HG03575 (cell line): ENCODE measurements around the gene STRA6.

ENCODE experiments used
- ATAC-seq: cut with Tn5 transposase; IDR thresholded peaks from one replicate; pipeline ENCODE4 v1.9.1; 2021; ENCODE audit not compliant: unreplicated experiment, insufficient number of reproducible peaks, low FRiP score; ENCODE audit errors: extremely low read depth

Gene STRA6

DNA sequence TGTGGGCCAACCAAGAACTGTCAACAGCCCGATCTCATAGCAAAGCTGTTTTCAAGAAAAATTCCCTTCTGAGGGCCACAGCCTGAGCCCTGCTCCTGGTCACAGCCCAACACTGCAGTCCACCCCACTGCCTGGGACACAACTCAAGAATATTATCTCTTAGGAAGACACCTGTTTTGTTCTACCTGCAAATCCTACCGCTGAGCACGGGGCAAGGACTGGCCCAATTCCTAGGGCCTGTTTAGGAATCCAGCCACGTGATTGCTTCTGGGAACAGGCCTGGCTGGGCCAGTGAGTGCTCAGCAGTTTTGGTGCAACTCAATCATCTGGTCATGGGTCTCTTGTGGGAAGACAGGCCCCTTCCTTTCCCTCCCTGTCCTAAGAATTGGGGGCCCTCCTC, 63.9 kb downstream of the STRA6 start:
- no peak for ATAC-seq

DNA sequence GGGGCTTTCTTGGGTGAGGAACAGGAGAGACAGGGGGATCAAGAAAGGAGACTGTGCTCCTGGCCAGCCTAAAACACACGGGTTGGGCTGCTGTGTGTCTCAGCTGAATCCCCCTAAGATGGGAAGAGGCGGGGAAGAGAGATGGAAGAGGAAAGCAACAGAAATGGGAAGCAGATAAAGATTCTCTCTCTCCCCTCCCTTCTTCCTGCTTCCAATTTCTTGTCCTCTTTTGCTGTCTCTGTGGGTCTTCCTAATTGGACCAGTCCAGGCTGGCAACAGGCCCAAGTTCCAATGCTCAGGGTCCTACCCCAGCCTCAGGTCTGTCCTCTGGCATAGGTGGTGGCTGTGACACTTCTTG, 65.1 kb downstream of the STRA6 start:
- ATAC-seq, result no peak

DNA sequence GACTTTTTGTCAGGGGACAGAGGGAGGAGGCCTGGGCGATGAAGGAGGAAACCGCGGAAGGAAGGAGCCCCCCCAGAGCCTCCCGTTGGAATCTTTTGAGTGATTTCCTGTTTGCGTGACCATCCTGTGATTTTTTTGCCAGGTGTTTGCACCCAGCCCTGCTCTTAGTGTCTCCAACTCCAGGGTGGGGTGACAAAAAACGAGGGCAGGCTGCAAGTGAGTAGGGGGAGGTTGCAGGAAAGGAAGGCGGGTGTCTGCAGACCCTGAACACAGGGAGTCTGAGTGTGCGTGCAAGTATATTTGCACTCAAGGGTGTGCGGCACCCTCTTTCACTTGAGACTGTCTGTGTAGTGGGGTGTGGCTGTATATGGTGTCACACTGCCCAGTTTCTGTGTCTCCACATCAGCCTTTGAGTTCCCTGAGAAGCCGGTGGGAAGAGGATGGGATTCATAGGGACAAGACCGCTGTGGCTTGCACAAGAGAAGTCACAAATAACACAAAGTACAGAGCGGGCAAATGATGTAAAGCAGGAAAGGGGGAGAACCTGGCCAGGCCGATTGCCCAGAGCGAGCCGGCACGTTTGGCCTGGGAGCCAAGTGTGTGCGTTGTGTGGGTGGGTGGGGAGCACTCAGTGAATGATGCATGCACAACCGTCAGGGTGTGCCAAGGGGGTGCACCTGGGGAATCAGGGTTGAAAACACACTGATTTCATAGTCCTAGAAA, 65.6 kb downstream of the STRA6 start:
- no peak for ATAC-seq

DNA sequence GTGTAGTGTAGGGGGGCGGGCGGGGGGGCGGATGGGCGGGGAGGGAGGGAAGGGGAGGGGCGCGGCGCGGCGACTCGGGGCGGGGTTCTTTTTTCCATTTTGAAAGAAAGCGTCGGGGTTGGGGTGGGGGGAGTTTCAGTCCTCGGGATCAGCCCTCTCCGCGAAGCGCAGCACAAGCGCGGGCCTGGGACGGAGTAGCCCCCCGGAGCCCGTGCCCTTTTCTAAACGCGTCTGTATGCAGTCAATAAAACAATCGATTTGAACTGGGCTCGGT, 66.1 kb downstream of the STRA6 start:
- ATAC-seq, result no peak

DNA sequence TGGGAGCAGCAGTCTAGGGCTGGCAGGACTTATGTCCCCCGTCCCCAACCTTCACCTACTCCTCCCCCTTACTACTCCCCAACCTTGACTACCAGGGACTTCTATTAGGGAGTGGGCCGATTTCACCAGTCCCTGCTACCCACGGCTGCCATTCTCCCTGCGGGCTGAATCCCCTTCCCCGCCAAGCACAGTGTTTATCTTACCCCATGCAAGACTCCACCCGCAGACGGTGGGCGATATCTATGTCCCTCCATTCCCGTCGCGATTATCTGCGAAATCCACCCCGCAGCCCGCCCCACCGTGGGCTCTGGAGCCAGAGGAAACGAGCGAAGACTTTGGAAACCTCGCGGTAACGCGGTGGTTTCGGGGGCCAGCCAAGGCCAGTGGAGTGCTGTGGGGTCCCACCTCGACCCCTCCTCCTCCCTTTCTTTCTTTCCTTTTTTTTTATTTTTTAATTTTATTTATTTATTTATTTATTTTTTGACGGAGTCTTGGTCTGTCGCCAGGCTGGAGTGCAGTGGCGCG, 67.5 kb downstream of the STRA6 start:
- no peak for ATAC-seq

DNA sequence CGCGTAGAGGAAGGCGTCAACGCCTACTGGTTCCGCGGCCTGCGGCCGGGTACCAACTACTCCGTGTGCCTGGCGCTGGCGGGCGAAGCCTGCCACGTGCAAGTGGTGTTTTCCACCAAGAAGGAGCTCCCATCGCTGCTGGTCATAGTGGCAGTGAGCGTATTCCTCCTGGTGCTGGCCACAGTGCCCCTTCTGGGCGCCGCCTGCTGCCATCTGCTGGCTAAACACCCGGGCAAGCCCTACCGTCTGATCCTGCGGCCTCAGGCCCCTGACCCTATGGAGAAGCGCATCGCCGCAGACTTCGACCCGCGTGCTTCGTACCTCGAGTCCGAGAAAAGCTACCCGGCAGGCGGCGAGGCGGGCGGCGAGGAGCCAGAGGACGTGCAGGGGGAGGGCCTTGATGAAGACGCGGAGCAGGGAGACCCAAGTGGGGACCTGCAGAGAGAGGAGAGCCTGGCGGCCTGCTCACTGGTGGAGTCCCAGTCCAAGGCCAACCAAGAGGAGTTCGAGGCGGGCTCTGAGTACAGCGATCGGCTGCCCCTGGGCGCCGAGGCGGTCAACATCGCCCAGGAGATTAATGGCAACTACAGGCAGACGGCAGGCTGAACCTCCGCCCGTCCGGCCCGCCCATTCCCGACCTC, 68.1 kb downstream of the STRA6 start:
- no peak for ATAC-seq

DNA sequence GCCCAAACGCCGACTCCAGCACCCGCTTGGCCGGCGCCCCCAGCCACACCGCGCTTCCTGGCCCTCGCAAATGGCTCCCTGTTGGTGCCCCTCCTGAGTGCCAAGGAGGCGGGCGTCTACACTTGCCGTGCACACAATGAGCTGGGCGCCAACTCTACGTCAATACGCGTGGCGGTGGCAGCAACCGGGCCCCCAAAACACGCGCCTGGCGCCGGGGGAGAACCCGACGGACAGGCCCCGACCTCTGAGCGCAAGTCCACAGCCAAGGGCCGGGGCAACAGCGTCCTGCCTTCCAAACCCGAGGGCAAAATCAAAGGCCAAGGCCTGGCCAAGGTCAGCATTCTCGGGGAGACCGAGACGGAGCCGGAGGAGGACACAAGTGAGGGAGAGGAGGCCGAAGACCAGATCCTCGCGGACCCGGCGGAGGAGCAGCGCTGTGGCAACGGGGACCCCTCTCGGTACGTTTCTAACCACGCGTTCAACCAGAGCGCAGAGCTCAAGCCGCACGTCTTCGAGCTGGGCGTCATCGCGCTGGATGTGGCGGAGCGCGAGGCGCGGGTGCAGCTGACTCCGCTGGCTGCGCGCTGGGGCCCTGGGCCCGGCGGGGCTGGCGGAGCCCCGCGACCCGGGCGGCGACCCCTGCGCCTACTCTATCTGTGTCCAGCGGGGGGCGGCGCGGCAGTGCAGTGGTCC, 68.7 kb downstream of the STRA6 start:
- ATAC-seq, result no peak

DNA sequence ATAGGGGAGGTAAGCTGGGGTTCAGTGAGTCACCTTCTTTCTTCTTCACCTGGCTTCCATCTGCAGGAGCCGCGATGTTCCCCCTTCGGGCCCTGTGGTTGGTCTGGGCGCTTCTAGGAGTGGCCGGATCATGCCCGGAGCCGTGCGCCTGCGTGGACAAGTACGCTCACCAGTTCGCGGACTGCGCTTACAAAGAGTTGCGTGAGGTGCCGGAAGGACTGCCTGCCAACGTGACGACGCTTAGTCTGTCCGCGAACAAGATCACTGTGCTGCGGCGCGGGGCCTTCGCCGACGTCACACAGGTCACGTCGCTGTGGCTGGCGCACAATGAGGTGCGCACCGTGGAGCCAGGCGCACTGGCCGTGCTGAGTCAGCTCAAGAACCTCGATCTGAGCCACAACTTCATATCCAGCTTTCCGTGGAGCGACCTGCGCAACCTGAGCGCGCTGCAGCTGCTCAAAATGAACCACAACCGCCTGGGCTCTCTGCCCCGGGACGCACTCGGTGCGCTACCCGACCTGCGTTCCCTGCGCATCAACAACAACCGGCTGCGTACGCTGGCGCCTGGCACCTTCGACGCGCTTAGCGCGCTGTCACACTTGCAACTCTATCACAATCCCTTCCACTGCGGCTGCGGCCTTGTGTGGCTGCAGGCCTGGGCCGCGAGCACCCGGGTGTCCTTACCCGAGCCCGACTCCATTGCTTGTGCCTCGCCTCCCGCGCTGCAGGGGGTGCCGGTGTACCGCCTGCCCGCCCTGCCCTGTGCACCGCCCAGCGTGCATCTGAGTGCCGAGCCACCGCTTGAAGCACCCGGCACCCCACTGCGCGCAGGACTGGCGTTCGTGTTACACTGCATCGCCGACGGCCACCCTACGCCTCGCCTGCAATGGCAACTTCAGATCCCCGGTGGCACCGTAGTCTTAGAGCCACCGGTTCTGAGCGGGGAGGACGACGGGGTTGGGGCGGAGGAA, 69.6 kb downstream of the STRA6 start:
- ATAC-seq, result no peak

DNA sequence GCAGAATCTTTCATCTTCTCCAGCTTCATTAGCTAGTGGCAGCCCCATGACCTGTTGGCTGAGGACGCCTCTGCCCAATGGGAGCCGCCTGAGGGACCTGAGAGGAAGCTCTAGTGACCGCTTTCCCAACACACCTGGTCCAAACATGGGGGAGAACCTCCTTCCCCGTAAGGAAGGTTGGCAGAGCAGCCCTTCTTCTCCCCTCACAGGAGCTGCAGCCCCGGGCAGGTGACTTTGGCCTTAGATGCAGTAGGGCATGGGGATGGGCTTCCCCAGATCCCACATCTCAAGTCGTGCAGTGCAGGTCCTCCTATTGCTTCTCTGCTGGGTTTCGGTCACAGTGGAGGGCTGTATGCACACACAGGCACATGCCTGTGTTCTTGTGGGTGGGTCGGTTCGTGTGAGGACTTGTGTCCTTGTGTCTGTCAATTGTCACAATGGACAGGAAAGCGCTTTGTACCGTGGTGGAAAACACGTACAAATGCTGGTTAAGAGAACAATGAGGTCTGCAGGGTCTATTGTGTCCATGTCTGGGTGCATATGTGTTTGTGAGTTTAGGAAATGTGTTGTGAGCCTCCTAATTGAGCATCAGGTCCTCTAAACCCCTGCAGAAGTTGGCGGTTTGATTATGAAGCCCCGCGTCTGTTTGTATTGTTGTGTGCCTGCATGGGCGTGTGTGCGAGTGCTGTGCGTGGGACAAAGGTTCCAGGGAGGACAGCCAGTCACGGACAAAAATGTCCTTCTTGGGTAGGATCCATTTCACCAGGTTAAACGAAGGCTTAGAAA, 70.8 kb downstream of the STRA6 start:
- ATAC-seq, result no peak

DNA sequence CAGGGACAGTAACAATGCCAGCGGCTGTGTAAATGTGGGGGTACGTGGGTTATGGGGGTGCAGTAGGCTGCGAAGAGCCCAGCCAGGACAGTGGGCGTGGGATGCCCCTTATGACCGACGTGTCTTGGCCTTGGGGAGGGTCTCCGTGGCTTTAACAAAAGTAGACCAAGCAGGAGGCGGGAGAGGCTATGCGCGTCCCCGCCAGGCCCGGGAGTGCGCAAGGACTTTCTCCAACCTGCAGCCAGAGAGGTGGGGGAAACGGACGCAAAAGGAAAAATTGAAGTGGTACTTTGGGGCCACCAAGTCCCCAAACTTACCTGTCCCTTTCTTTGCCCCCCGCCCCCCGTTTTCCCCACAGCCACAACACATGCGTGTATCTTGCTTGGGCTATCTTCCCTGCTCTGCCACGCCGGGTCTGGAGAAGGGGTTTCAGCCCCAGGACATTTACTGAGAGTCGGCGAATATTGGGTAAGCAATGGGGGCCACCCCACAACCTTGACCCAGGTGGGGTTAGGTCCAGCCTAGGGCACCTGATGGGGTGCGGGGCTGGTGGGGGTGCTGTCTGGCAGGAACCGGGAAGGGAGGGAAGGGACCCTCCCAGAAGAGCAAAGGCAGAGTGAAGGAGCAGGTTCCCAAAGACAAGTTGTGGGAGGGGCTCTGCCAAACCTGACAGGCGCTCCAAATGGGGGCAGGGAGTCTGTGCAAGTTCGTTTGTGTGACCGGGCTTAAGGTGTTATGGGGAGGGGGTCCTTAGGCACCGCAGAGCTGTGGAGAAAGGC, 71.5 kb downstream of the STRA6 start:
- no peak for ATAC-seq

DNA sequence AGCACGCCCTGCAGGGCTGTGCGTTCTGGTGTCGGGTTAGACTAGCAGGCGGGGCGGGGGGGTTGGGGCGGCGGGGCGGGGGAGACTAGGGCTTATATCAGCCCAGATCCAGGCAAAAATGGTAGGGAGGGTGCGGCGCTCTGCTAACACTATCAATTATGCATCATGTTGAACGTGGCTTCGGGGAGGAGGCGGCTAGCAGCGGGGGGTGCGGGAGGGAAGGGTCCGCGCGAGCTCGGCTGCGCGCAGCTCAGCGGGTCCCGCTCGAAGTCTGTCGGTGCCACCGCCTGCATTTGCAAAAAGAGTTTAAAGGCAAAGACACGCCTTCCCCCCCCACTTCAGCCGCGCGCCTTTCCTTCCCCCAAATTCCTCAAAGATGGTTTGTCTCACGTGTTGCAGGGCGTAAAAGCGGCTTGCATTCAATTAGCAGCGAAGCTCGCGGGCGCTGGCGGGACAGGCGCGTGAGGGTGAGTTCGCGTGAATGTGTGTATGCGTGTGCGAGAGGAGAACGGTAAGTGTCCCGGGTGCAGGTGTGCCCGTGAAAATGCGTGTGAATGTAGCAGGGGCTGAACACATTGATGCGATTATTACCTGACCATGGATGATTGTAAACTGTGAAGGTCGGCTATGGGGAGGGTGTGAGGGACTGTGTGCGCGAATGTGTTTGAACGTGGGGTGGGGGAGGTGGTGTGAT, 72.3 kb downstream of the STRA6 start, which contains the start of gene ISLR2:
TSS of gene ISLR2 (plus strand) at position 432 of the 694 bp plus-strand sequence. CDS start 2,169 bp downstream, outside the sequence.
- no peak for ATAC-seq

DNA sequence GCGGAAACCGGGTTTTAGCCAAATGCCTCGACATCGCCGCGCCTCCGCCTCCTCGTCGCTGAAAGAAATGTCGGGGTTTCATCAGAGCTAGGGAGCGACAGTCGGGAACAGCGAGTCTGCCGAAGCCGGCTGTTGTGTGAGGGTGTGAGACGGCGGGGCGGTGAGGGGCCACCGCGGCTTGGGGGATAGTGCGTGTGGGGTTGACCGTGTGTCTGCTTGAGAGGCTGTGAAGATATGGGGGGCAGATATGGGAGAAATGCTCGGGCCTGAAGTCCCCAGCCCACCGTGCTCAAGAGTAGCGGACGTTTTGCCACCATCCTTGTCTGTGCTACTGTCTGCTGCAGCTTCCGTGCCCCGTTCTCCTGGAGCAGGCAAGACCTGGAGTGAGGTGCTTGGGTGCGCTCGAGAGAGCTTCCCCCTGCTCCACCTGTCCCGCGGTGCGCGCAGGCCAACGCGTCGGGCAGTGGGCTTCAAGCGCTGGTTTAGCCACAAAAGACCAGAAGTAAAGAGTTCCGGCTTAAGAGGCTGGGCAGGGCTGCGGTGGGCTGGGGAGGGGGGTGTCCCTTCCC, 72.9 kb downstream of the STRA6 start:
- ATAC-seq, result no peak
